22Rv1 (cell line): ENCODE measurements around the gene NUP188.

Experiments used
- ZFX ChIP-seq: fragments of 450-650 bp; IDR thresholded peaks from 2 replicates; pipeline ENCODE4 v1.6.1; 2017; ENCODE audit warnings: antibody characterized with exemption, borderline replicate concordance
- TF ChIP-seq, protein P1 (sequence below): fragments of 450-650 bp; IDR thresholded peaks from 2 replicates; pipeline ENCODE4 v1.5.1; 2017; ENCODE audit warnings: mild to moderate bottlenecking

DNA sequence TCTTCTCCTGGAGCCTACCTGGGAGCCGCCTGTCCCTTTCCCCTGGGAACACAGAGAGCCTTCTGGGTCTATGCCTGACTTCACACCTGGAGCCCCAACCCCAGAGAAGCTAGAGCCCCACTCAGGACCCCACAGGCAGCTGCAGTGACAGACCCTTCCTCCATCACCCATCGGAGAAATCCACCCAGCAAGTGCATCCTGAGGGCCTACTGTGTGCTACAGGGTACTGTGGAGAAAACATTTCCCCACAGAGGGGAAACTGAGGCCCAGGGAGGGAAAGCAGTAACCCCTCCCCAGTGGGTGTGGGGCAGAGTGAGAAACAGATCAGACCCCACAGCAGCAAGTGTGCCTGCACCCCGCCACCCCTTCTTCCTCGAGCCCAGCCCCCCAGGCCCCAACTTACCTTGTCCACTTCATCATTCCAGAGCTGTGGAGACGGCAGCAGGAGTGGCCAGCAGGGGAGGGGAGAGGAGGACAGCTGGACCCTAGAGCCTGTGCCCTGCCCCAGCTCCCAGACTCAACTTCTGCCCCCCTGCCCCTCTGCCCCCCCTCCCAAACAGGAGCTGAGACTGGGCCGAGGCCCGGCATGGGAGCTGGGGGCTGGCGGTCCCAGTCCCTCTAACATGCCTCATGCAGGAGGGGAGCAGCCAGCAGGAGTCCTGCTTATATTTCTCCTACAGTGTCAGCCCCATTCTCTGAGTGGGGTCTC is 62.9 kb downstream of the NUP188 start:
- TF ChIP-seq, protein P1, sequence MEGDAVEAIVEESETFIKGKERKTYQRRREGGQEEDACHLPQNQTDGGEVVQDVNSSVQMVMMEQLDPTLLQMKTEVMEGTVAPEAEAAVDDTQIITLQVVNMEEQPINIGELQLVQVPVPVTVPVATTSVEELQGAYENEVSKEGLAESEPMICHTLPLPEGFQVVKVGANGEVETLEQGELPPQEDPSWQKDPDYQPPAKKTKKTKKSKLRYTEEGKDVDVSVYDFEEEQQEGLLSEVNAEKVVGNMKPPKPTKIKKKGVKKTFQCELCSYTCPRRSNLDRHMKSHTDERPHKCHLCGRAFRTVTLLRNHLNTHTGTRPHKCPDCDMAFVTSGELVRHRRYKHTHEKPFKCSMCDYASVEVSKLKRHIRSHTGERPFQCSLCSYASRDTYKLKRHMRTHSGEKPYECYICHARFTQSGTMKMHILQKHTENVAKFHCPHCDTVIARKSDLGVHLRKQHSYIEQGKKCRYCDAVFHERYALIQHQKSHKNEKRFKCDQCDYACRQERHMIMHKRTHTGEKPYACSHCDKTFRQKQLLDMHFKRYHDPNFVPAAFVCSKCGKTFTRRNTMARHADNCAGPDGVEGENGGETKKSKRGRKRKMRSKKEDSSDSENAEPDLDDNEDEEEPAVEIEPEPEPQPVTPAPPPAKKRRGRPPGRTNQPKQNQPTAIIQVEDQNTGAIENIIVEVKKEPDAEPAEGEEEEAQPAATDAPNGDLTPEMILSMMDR: no peak
- TF ChIP-seq ZFX: no peak
